ENCODE results near the gene CLGN. TPM values are rescaled to one million over a fixed set of nuclear protein-coding genes. Genes with fewer than 3 reads are reported as not detected.

The CLGN gene
- polyA plus RNA-seq, 1 donor = 1.9 TPM

Other genes with a start within 250 kb of the CLGN start
- gene SCOC, start 54.0 kb downstream of the CLGN start, polyA plus RNA-seq = 83.0 TPM
- not detected for gene MGAT4D, start 70.6 kb upstream of the CLGN start, polyA plus RNA-seq
- 30.3 TPM for gene ELMOD2, start 96.5 kb upstream of the CLGN start, polyA plus RNA-seq
- gene UCP1, start 141.3 kb upstream of the CLGN start, polyA plus RNA-seq = not detected